BJ (cell line): Measurements from ENCODE around the gene RBPJ. TPM values are rescaled to one million over a fixed set of nuclear protein-coding genes. Genes with fewer than 3 reads are reported as not detected.

Source experiments
- CTCF ChIA-PET: fragments of 350-600 bp; formaldehyde crosslinking; extraction: SDS; loops from one replicate; lab custom pipeline; 2021; ENCODE audit warnings: antibody characterized with exemption, inconsistent platforms; lab: Yijun Ruan, JAX
- POLR2A ChIA-PET: fragments of 300-600 bp; sonication (Branson Sonifier 250); formaldehyde crosslinking; extraction: SDS; loops from one replicate; lab custom pipeline; 2021; ENCODE audit warnings: antibody characterized with exemption; lab: Charles Lee
- DNase-seq: peaks from one replicate; pipeline ENCODE4 v3.0.0-alpha.2; 2011; ENCODE audit warnings: low read depth
- H3K27me3 ChIP-seq: 2 replicates; pipeline ENCODE4 v1.6.0; 2011; ENCODE audit warnings: low read length; ENCODE audit not compliant: control insufficient read depth, insufficient read depth
- H3K36me3 ChIP-seq: 2 replicates; pipeline ENCODE4 v1.5.1; 2011; ENCODE audit warnings: low read length; ENCODE audit not compliant: control insufficient read depth, insufficient read depth
- H3K4me3 ChIP-seq: 2 replicates; pipeline ENCODE4 v1.5.1; 2011; ENCODE audit warnings: low read depth, mild to moderate bottlenecking, control low read depth, low read length
- CTCF ChIP-seq: IDR thresholded peaks from 2 replicates; pipeline ENCODE4 v1.5.1; 2011; ENCODE audit warnings: low read depth, mild to moderate bottlenecking, control low read depth, inconsistent platforms, low read length, moderate library complexity; ENCODE audit not compliant: insufficient read depth
- polyA plus RNA-seq: library from polyadenylated mRNA; depleted of rRNA; stranded (reverse); fragments of >200 nt; gene quantifications from 2 replicates; pipeline ENCODE4 v1.2.3, GENCODE V29; 2011

The RBPJ gene
- polyA plus RNA-seq, 1 experiment = 31.6 TPM

- POLR2A ChIA-PET = no interaction called here
- no peak for DNase-seq
- no peak overlapping the region for H3K4me3 ChIP-seq
- TF ChIP-seq CTCF = no peak
- CTCF ChIA-PET = interaction anchor here (0.6 to 4.7 kb wide), 4 partner anchors 11 to 492 kb away, joined by 3 to 26 read pairs (median 5); no protein-coding TSS in a partner anchor
- H3K27me3 ChIP-seq = no peaks in the 10 kb centered on the region
- H3K36me3 ChIP-seq = no peaks in the 10 kb centered on the region
Measured at GRCh38 chr4:26344901-26345564, 24.2 kb downstream of the RBPJ start.

DNA sequence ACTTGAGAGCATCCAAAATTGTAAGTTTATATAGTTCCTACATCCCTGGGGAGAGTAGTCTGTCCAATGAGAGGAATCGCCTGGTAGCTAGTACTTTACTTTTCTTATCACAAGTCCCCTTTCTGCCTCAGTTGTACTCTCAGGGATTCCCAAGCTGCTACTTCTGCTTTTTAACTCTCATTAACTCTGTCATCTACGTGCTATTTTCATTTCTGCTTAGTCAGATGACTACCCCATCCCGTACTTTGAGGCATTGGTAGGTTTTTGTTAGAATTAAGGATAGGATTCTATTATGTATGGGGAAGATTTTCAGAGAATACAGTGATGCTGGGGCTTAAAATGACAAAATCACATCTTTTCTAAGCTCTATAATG is 24.7 kb downstream of the RBPJ start:
- no peak overlapping the region for H3K4me3 ChIP-seq
- CTCF ChIA-PET = interaction anchor here (0.8 to 4.7 kb wide), 3 partner anchors 10 to 357 kb away, joined by 4 to 26 read pairs (median 6); no protein-coding TSS in a partner anchor
- H3K27me3 ChIP-seq = no peaks in the 10 kb centered on the region
- POLR2A ChIA-PET = interaction anchor here (0.5 kb wide), 1 partner anchor 16 kb away, joined by 3 read pairs; no protein-coding TSS in a partner anchor
- no peak for DNase-seq
- no peak for TF ChIP-seq CTCF
- no peaks in the 10 kb centered on the region for H3K36me3 ChIP-seq

- Histone ChIP-seq H3K36me3 (no peaks in the 10 kb centered on the region), H3K27me3 (no peaks in the 10 kb centered on the region), H3K4me3 (no peak overlapping the region)
- TF ChIP-seq CTCF = no peak
- ChIA-PET CTCF (interaction anchor here (4.7 kb wide), 1 partner anchor 16 kb away, joined by 26 read pairs; no protein-coding TSS in a partner anchor), POLR2A (interaction anchor here (0.5 kb wide), 1 partner anchor 16 kb away, joined by 3 read pairs; no protein-coding TSS in a partner anchor)
- no peak for DNase-seq
Measured at GRCh38 chr4:26346203-26346620, 25.4 kb downstream of the RBPJ start.

DNA sequence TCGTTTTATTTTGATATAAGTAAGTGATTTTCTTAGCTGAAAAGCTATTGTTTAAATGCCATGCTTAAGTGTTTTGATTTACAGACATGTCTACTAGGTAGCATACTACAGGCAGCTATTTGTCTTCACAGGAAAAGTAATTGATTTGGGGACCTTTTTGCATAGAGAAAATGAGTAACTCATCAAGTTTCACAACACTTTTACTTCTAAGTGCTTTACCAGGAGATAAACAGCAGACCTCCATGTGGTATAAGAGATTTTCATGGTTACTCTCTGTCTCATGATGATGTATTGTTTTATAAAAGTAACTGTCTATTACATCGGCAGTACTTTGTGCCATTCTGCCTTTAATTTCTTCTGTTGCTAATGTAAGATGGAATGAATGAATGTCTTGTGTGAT is 28.7 kb downstream of the RBPJ start:
- DNase-seq = no peak
- H3K36me3 ChIP-seq = no peaks in the 10 kb centered on the region
- H3K27me3 ChIP-seq = no peaks in the 10 kb centered on the region
- ChIA-PET POLR2A (no interaction called here), CTCF (interaction anchor here (1.2 to 2.0 kb wide), 3 partner anchors 19 to 362 kb away, joined by 3 to 11 read pairs (median 4); no protein-coding TSS in a partner anchor)
- no peak overlapping the region for H3K4me3 ChIP-seq
- TF ChIP-seq CTCF = no peak

GRCh38 chr4:26351685-26352084 is 30.9 kb downstream of the RBPJ start:
- ChIA-PET POLR2A (no interaction called here), CTCF (interaction anchor here (0.9 to 1.0 kb wide), 2 partner anchors 17 to 21 kb away, joined by 3 to 4 read pairs; no protein-coding TSS in a partner anchor)
- Histone ChIP-seq H3K4me3 (no peak overlapping the region), H3K27me3 (no peaks in the 10 kb centered on the region), H3K36me3 (no peaks in the 10 kb centered on the region)
- DNase-seq = no peak
- no peak for TF ChIP-seq CTCF
